22Rv1 (cell line): ENCODE data around the gene SPA17.

ENCODE experiments used
- CTCF ChIP-seq: fragments of 450-650 bp; IDR thresholded peaks from 2 replicates; pipeline ENCODE4 v1.5.1; 2017; ENCODE audit warnings: mild to moderate bottlenecking
- ZFX ChIP-seq: fragments of 450-650 bp; IDR thresholded peaks from 2 replicates; pipeline ENCODE4 v1.6.1; 2017; ENCODE audit warnings: antibody characterized with exemption, borderline replicate concordance

- TF ChIP-seq CTCF (no peak), ZFX (no peak)
Observed at GRCh38 chr11:124676386-124676785, 2.7 kb downstream of the SPA17 start.
